NT2/D1 (cell line): Measurements from ENCODE around the gene ABCD1.

ENCODE experiments used
- YY1 ChIP-seq: IDR thresholded peaks from 2 replicates; pipeline ENCODE4 v1.6.1; 2011; ENCODE audit not compliant: insufficient read length, insufficient read depth
- ZNF274 ChIP-seq: IDR thresholded peaks from 2 replicates; pipeline ENCODE4 v1.6.1; 2011; ENCODE audit warnings: mild to moderate bottlenecking, low read depth, low read length

DNA sequence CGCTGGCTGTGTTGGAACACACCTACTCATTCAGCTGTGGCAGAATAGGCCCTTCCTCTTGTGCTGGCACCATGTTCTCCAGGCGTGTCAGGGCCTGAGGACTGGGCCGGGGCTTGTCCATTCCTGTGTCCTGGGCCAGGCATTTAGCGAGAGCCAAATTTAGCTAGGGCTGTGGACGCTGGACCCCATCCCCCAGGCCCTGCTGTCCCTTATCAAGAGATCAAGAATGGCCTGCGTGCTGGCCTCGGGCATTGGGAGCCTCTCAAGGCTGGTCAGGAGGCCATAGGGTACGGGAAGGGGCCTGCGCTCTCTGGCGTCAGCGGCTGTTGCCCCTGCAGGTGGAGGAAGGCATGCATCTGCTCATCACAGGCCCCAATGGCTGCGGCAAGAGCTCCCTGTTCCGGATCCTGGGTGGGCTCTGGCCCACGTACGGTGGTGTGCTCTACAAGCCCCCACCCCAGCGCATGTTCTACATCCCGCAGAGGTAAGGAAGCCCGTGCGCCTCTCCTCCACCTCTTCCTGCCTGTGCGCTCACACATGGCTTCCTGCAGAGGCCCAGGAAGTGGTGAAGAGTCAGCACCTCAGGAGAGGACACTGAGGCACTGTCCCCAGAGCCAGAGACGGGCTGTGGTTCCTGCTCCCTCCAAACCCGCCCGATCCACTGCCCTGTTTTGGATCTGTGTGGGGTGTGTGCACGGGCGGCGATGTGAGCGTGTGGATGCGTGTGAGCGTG, 15.3 kb downstream of the ABCD1 start:
- no peak for TF ChIP-seq YY1
- TF ChIP-seq ZNF274 = no peak
